ENCODE measurements around the gene DNAH6.

DNA sequence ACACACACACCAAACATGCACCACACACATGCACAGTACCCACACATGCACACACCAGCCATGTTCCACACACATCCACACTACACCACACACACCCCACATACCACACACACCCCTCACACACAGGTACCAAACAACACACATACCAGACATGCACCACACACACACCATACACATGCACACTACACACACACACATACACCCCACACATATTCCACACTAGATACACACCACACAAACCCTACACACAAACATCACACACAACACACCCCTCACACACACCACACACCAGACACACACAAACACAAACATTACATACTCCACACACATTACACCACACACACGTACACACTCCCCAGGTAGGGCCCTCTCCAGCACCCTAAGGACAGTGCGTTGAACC is 313.4 kb downstream of the DNAH6 start:
- TF ChIP-seq, protein P1, sequence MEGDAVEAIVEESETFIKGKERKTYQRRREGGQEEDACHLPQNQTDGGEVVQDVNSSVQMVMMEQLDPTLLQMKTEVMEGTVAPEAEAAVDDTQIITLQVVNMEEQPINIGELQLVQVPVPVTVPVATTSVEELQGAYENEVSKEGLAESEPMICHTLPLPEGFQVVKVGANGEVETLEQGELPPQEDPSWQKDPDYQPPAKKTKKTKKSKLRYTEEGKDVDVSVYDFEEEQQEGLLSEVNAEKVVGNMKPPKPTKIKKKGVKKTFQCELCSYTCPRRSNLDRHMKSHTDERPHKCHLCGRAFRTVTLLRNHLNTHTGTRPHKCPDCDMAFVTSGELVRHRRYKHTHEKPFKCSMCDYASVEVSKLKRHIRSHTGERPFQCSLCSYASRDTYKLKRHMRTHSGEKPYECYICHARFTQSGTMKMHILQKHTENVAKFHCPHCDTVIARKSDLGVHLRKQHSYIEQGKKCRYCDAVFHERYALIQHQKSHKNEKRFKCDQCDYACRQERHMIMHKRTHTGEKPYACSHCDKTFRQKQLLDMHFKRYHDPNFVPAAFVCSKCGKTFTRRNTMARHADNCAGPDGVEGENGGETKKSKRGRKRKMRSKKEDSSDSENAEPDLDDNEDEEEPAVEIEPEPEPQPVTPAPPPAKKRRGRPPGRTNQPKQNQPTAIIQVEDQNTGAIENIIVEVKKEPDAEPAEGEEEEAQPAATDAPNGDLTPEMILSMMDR (IDR thresholded peaks at IDR 0.05; ENCODE audit: insufficient read depth, low read length, poor library complexity, severe bottlenecking) = no peak
- TF ChIP-seq EZH2phosphoT487 (conservative IDR thresholded peaks at IDR 0.05; ENCODE audit: low read length) = no peak
